K562 (cell line): ENCODE results near the gene C1orf50. TPM values are rescaled to one million over a fixed set of nuclear protein-coding genes. Genes with fewer than 3 reads are reported as not detected.

Experiments
- FOXJ2 ChIP-seq: fragments of 200-800 bp; sonication (Bioruptor generic); IDR thresholded peaks from 2 replicates; pipeline ENCODE4 v1.6.1; 2016; ENCODE audit warnings: missing genetic modification characterization, missing compliant biosample characterization
- JUN ChIP-seq, 2 experiments: sonication (generic) in 1 of 2; formaldehyde crosslinking in 1 of 2; IDR thresholded peaks; 2 replicates each; pipeline versions ENCODE4 v1.6.1 to v1.8.0; 2012 to 2022; ENCODE audit warnings: borderline replicate concordance in 2 of 2, mild to moderate bottlenecking in 2 of 2, improper control_type of control experiment in 1 of 2, low read depth in 1 of 2, low read length in 1 of 2, missing genetic modification reagents in 1 of 2
- KDM4B ChIP-seq, 2 experiments: fragments of 450-650 bp in 1 of 2; sonication (generic) in 1 of 2; IDR thresholded peaks; 2 replicates each; pipeline ENCODE4 v1.6.1; 2016 to 2017; ENCODE audit warnings: borderline replicate concordance in 2 of 2, antibody characterized with exemption in 1 of 2, low read depth in 1 of 2, mild to moderate bottlenecking in 1 of 2
- LARP7 ChIP-seq: fragments of 450-650 bp; IDR thresholded peaks from 2 replicates; pipeline ENCODE4 v1.6.1; 2016
- ZNF253 ChIP-seq: fragments of 250-450 bp; sonication (Bioruptor Pico); conservative IDR thresholded peaks from 2 replicates; pipeline ENCODE4 v1.6.1; 2021; ENCODE audit warnings: mild to moderate bottlenecking
- ZNF75A ChIP-seq: fragments of 450-650 bp; formaldehyde crosslinking; IDR thresholded peaks from 2 replicates; pipeline ENCODE4 v1.4.0; 2020; ENCODE audit warnings: mild to moderate bottlenecking
- polyA plus RNA-seq, 8 experiments: library from polyadenylated mRNA; depleted of rRNA in 4 of 8; stranded (reverse) in 5 of 8; unstranded in 3 of 8; fragments of >200 nt; fragmentation: Nextera tagmentation in 2 of 8; fragmentation: Illumina TruSeq in 1 of 8; extraction: Ambion mirVana in 2 of 8; extraction: Trizol in 1 of 8; gene quantifications; 2 replicates each; pipeline versions ENCODE4 v1.2.1 to v1.2.3, GENCODE V29; 2011 to 2014; ENCODE audit warnings: inconsistent platforms in 1 of 8, missing spikeins in 1 of 8
- total RNA-seq, 7 experiments: library from RNA; depleted of rRNA in 6 of 7; stranded (reverse); fragments of >200 nt in 6 of 7; fragmentation: Illumina TruSeq in 2 of 7; extraction: Trizol in 2 of 7; gene quantifications; 2 replicates each; pipeline versions ENCODE4 v1.2.1 to v1.2.3, GENCODE V29; 2011 to 2021; ENCODE audit warnings: low replicate concordance in 1 of 7
- TF ChIP-seq, protein P1 (sequence below), 3 experiments: IDR thresholded peaks in 2 of 3; conservative IDR thresholded peaks in 1 of 3; 2 replicates each; pipeline ENCODE4 v1.5.1; 2011 to 2012; ENCODE audit warnings: low read length in 3 of 3, mild to moderate bottlenecking in 3 of 3, control low read depth in 2 of 3, improper control_type of control experiment in 1 of 3, inconsistent platforms in 1 of 3, low read depth in 1 of 3, mixed read lengths in 1 of 3, moderate library complexity in 1 of 3; ENCODE audit not compliant: insufficient read depth in 2 of 3
- TF ChIP-seq, protein P2 (sequence below), 2 experiments: fragments of 450-650 bp; formaldehyde crosslinking in 1 of 2; IDR thresholded peaks; 2 replicates each; pipeline versions ENCODE4 v1.4.0 to v1.6.1; 2014 to 2020; ENCODE audit warnings: mild to moderate bottlenecking in 2 of 2, borderline replicate concordance in 1 of 2, low read depth in 1 of 2
- TF ChIP-seq, protein P3 (sequence below): fragments of 450-650 bp; formaldehyde crosslinking; IDR thresholded peaks from 2 replicates; pipeline ENCODE4 v1.4.0; 2020; ENCODE audit warnings: mild to moderate bottlenecking, moderate library complexity
- TF ChIP-seq, protein P4 (sequence below): fragments of 450-650 bp; formaldehyde crosslinking; IDR thresholded peaks from 2 replicates; pipeline ENCODE4 v1.4.0; 2020; ENCODE audit warnings: mild to moderate bottlenecking

C1orf50 gene
- total and polyA plus RNA-seq, 9 of the 15 experiments (the other 6 are each of a cell fraction or from before 2014, with no cell fraction given): 0.55 to 13.9 (median 5.2) TPM

DNA sequence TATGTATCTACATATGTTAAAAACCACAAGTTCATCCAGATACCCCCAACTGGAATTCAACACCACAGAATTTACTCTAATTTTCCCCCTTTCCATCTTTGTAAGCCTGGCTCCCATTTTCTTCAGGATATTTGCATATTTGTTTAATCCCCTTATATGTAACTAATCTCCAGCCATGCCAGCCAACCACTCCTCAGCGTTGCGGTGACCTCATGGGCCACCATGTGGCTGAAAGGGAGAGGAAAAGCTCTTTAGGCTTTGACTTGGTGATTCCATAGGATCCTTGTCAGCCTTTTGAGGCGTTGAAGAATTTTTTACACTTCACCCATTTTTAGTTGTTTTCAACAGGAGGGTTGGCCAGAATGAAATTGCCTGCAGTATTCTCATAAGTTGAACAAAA, 37.0 kb upstream of the C1orf50 start (continued):
- TF ChIP-seq FOXJ2 (tag): no peak
- no peak for TF ChIP-seq JUN (IDR thresholded peaks at IDR 0.05; ENCODE audit: borderline replicate concordance, low read depth, low read length)
- TF ChIP-seq JUN (CRISPR knock-in tag; IDR thresholded peaks at IDR 0.05; ENCODE audit: borderline replicate concordance): no peak
- no peak for TF ChIP-seq KDM4B (IDR thresholded peaks at IDR 0.05; ENCODE audit: borderline replicate concordance in 2 of 2, low read depth in 1 of 2)
- TF ChIP-seq, protein P1, sequence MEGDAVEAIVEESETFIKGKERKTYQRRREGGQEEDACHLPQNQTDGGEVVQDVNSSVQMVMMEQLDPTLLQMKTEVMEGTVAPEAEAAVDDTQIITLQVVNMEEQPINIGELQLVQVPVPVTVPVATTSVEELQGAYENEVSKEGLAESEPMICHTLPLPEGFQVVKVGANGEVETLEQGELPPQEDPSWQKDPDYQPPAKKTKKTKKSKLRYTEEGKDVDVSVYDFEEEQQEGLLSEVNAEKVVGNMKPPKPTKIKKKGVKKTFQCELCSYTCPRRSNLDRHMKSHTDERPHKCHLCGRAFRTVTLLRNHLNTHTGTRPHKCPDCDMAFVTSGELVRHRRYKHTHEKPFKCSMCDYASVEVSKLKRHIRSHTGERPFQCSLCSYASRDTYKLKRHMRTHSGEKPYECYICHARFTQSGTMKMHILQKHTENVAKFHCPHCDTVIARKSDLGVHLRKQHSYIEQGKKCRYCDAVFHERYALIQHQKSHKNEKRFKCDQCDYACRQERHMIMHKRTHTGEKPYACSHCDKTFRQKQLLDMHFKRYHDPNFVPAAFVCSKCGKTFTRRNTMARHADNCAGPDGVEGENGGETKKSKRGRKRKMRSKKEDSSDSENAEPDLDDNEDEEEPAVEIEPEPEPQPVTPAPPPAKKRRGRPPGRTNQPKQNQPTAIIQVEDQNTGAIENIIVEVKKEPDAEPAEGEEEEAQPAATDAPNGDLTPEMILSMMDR (IDR thresholded peaks at IDR 0.05 in 2 of 3, conservative IDR thresholded peaks at IDR 0.05 in 1 of 3; ENCODE audit: insufficient read depth in 2 of 3, low read depth in 1 of 3, low read length in 3 of 3): peak; percentile 39 to 59 (median 45); a peak in 5 of 6 replicates
- TF ChIP-seq ZNF75A (CRISPR knock-in tag): no peak
- TF ChIP-seq LARP7: no peak
- TF ChIP-seq, protein P2, sequence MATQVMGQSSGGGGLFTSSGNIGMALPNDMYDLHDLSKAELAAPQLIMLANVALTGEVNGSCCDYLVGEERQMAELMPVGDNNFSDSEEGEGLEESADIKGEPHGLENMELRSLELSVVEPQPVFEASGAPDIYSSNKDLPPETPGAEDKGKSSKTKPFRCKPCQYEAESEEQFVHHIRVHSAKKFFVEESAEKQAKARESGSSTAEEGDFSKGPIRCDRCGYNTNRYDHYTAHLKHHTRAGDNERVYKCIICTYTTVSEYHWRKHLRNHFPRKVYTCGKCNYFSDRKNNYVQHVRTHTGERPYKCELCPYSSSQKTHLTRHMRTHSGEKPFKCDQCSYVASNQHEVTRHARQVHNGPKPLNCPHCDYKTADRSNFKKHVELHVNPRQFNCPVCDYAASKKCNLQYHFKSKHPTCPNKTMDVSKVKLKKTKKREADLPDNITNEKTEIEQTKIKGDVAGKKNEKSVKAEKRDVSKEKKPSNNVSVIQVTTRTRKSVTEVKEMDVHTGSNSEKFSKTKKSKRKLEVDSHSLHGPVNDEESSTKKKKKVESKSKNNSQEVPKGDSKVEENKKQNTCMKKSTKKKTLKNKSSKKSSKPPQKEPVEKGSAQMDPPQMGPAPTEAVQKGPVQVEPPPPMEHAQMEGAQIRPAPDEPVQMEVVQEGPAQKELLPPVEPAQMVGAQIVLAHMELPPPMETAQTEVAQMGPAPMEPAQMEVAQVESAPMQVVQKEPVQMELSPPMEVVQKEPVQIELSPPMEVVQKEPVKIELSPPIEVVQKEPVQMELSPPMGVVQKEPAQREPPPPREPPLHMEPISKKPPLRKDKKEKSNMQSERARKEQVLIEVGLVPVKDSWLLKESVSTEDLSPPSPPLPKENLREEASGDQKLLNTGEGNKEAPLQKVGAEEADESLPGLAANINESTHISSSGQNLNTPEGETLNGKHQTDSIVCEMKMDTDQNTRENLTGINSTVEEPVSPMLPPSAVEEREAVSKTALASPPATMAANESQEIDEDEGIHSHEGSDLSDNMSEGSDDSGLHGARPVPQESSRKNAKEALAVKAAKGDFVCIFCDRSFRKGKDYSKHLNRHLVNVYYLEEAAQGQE (IDR thresholded peaks at IDR 0.05; ENCODE audit: borderline replicate concordance): peak; percentile 42; the same call in 1 of the 2 replicates
- TF ChIP-seq, protein P2 (CRISPR knock-in tag; IDR thresholded peaks at IDR 0.05; ENCODE audit: low read depth): no peak
- no peak for TF ChIP-seq ZNF253 (CRISPR knock-in tag)
- TF ChIP-seq, protein P3, sequence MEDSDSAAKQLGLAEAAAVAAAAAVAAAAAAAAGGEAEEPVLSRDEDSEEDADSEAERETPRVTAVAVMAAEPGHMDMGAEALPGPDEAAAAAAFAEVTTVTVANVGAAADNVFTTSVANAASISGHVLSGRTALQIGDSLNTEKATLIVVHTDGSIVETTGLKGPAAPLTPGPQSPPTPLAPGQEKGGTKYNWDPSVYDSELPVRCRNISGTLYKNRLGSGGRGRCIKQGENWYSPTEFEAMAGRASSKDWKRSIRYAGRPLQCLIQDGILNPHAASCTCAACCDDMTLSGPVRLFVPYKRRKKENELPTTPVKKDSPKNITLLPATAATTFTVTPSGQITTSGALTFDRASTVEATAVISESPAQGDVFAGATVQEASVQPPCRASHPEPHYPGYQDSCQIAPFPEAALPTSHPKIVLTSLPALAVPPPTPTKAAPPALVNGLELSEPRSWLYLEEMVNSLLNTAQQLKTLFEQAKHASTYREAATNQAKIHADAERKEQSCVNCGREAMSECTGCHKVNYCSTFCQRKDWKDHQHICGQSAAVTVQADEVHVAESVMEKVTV (CRISPR knock-in tag): no peak
- TF ChIP-seq, protein P4, sequence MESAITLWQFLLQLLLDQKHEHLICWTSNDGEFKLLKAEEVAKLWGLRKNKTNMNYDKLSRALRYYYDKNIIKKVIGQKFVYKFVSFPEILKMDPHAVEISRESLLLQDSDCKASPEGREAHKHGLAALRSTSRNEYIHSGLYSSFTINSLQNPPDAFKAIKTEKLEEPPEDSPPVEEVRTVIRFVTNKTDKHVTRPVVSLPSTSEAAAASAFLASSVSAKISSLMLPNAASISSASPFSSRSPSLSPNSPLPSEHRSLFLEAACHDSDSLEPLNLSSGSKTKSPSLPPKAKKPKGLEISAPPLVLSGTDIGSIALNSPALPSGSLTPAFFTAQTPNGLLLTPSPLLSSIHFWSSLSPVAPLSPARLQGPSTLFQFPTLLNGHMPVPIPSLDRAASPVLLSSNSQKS: no peak
